ENCODE measurements around the gene UMAD1.

DNA sequence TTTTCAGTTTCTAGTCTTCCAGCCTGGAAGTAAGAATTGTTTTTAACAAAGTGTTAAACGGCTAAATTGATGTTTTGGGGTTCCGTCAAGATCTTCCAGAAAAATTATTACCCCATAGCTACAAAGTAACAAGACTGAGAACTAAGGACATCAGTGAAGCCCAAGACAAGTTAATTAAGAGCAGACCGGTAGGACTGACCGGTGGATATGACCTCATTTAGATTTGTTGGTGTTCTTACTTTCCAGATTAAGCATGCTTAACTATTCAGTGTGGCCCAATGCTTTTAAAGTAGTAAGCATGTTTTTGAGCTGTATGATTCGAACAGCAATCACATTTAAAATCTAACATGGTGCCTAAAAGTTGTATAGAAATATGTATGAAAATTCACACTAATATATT is 151.0 kb downstream of the UMAD1 start:
- TF ChIP-seq, protein P1, sequence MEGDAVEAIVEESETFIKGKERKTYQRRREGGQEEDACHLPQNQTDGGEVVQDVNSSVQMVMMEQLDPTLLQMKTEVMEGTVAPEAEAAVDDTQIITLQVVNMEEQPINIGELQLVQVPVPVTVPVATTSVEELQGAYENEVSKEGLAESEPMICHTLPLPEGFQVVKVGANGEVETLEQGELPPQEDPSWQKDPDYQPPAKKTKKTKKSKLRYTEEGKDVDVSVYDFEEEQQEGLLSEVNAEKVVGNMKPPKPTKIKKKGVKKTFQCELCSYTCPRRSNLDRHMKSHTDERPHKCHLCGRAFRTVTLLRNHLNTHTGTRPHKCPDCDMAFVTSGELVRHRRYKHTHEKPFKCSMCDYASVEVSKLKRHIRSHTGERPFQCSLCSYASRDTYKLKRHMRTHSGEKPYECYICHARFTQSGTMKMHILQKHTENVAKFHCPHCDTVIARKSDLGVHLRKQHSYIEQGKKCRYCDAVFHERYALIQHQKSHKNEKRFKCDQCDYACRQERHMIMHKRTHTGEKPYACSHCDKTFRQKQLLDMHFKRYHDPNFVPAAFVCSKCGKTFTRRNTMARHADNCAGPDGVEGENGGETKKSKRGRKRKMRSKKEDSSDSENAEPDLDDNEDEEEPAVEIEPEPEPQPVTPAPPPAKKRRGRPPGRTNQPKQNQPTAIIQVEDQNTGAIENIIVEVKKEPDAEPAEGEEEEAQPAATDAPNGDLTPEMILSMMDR (IDR thresholded peaks at IDR 0.05), result no peak
- no peak for TF ChIP-seq POLR2A (IDR thresholded peaks at IDR 0.05)

All from heart left ventricle (tissue), 13 donors.